Adipocyte (in vitro differentiated cells): Measurements from ENCODE around the gene TCF7L1.
A peak's percentile ranks its signal among the peaks of the same experiment; 100 is the strongest.

Source experiments
- DNase-seq: peaks from one replicate; pipeline ENCODE4 v3.0.0-alpha.2; 2015; ENCODE audit warnings: low read depth
- H3K27me3 ChIP-seq: replicated peaks from 2 replicates; pipeline ENCODE4 v1.7.0; 2013; ENCODE audit warnings: mild to moderate bottlenecking, low read length, moderate library complexity; ENCODE audit not compliant: control insufficient read depth, insufficient read depth
- H3K36me3 ChIP-seq: 2 replicates; pipeline ENCODE4 v1.7.0; 2013; ENCODE audit warnings: low read length, mild to moderate bottlenecking, moderate library complexity; ENCODE audit not compliant: control insufficient read depth, insufficient read depth, severe bottlenecking
- H3K4me1 ChIP-seq: 2 replicates; pipeline ENCODE4 v1.7.0; 2013; ENCODE audit warnings: mild to moderate bottlenecking, low read length, moderate library complexity; ENCODE audit not compliant: control insufficient read depth, insufficient read depth
- H3K4me3 ChIP-seq: 2 replicates; pipeline ENCODE4 v1.7.0; 2013; ENCODE audit warnings: mild to moderate bottlenecking, low read length, moderate library complexity
- H3K9ac ChIP-seq: 2 replicates; pipeline ENCODE4 v1.7.0; 2013; ENCODE audit warnings: mild to moderate bottlenecking, low read length, moderate library complexity
- H3K9me3 ChIP-seq: 2 replicates; pipeline ENCODE4 v1.7.0; 2013; ENCODE audit warnings: mild to moderate bottlenecking, low read length, moderate library complexity; ENCODE audit not compliant: control insufficient read depth

Gene TCF7L1

DNA sequence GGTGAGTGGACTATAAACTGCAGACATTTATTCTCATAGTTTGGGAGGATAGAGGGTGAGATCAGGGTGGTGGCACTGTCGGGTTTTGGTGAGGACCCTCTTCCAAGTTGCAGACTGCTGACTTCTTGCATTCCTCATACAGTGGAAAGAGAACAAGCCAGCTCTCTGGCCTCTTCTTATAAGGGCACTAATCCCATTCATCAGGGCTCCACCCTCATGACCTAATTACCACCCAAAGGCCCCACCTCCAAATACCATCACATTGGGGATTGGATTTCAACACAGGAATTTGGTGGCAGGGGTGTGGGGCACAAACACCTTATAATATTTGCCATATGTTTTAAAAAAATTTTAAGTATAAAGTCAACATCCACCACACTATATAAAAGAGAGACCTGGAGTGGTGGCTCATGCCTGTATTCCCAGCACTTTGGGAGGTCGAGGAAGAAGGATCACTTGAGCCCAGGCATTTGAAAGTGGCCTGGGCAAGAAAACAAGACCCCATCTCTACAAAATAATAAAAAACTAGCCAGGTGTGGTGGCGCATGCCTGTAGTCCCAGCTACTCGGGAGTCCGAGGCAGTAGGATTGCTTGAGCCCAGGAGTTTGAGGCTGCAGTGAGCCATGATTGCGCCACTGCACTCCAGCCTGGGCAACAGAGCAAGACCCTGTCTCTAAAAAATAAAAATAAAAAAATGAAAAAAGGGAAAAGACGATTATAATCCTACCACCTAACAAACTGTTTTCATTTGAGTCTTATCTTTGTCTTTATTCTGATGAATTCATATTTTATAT is 44.0 kb downstream of the TCF7L1 start:
- Histone ChIP-seq H3K9me3 (no peaks in the 10 kb centered on the region), H3K27me3 (no peaks in the 10 kb centered on the region), H3K4me3 (no peak overlapping the region), H3K36me3 (no peaks in the 10 kb centered on the region), H3K4me1 (peaks cover 25% of the 10 kb centered on the region), H3K9ac (no peak overlapping the region)
- DNase-seq, result no peak

DNA sequence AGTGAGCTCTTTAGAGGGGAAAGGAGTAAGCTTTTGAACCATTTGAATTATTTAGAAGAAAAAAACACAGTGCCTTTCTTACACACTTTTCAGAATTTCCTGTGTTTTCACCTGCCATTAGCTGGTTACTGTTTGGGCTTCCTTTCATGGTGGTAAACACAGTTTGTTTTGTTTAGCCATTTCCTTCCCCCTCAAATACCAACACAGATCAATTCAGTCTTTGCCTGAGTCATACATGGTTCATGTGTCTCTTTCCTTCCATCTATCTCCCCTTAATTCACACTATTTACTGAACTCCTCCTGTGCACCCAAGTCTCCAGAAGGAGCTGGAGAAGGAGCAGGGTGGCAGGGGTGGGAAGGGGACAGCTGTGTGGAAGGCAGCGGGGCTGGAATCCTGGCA is 45.0 kb downstream of the TCF7L1 start:
- H3K36me3 ChIP-seq, result no peaks in the 10 kb centered on the region
- DNase-seq, result no peak
- H3K4me1 ChIP-seq, result peaks cover 26% of the 10 kb centered on the region

DNA sequence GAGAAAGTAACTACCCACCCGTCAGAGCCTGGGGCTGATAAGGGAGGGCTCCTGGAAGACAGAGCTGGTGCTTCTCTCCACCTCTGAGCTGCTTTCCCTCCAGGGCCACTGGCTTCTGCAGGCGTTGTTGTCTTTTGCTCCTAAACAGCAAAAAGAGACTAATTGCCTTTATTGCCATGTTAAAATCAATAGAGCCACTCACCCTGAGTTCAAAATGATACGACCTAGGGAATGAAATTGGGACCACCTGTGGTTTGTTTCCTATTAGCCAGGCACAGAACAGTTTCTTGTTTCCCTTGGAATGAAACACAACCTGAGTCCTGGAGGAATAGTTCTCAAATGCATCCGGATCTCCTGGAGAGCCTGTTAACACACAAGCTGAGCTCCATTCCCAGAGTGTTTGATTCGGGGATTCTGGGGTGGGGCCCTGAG is 45.8 kb downstream of the TCF7L1 start:
- H3K9me3 ChIP-seq, result no peaks in the 10 kb centered on the region
- H3K9ac ChIP-seq, result no peak overlapping the region
- peaks cover 32% of the 10 kb centered on the region for H3K4me1 ChIP-seq
- no peaks in the 10 kb centered on the region for H3K27me3 ChIP-seq
- no peak overlapping the region for H3K4me3 ChIP-seq
- no peak for DNase-seq
- H3K36me3 ChIP-seq, result no peaks in the 10 kb centered on the region

More for the DNA sequence above, 45.0 kb downstream of the TCF7L1 start:
- H3K9me3 ChIP-seq, result no peaks in the 10 kb centered on the region
- no peak overlapping the region for H3K4me3 ChIP-seq
- no peaks in the 10 kb centered on the region for H3K27me3 ChIP-seq
- no peak overlapping the region for H3K9ac ChIP-seq

- Histone ChIP-seq H3K4me3 (no peak overlapping the region), H3K9me3 (no peaks in the 10 kb centered on the region), H3K9ac (no peak overlapping the region), H3K4me1 (peaks cover 27% of the 10 kb centered on the region), H3K27me3 (no peaks in the 10 kb centered on the region), H3K36me3 (no peaks in the 10 kb centered on the region)
- peak; percentile 15 for DNase-seq
These were observed 46.3 kb downstream of the TCF7L1 start for GRCh38 chr2:85179541-85179940.

- H3K9me3 ChIP-seq, result no peaks in the 10 kb centered on the region
These were observed 47.3 kb downstream of the TCF7L1 start for GRCh38 chr2:85180322-85181133.

DNA sequence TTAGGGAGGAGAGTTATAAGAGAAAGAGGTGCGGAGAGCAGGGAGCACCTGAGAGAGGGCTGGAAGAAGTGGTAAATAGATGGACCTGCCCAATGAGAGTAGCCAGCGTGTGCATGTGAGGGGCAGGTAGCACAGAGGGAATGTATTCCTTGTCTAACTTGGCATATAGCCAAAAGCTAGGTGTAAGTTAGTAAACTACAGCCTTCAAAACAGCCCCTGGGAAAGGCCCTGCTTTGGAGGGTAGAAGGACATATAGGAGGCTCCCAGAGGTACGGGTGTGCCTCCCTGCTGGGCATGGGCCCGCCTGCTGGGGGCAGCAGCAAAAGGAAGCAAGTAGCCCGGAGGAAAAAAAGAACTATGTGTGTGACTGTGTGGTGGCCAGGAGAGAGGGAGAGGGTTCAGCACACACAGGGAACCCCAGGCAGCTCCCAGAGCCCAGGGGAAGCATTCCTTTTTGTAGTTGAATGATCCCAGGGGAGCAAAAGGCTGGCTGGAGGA is 48.0 kb downstream of the TCF7L1 start:
- DNase-seq, result no peak
- no peaks in the 10 kb centered on the region for H3K27me3 ChIP-seq
- H3K4me1 ChIP-seq, result peaks cover 16% of the 10 kb centered on the region
- no peak overlapping the region for H3K4me3 ChIP-seq
- no peak overlapping the region for H3K9ac ChIP-seq
- H3K9me3 ChIP-seq, result no peaks in the 10 kb centered on the region
- H3K36me3 ChIP-seq, result no peaks in the 10 kb centered on the region

More at GRCh38 chr2:85180322-85181133, 47.3 kb downstream of the TCF7L1 start:
- no peak for DNase-seq
- Histone ChIP-seq H3K4me1 (peaks cover 23% of the 10 kb centered on the region), H3K9ac (no peak overlapping the region), H3K27me3 (no peaks in the 10 kb centered on the region), H3K4me3 (no peak overlapping the region), H3K36me3 (no peaks in the 10 kb centered on the region)

DNA sequence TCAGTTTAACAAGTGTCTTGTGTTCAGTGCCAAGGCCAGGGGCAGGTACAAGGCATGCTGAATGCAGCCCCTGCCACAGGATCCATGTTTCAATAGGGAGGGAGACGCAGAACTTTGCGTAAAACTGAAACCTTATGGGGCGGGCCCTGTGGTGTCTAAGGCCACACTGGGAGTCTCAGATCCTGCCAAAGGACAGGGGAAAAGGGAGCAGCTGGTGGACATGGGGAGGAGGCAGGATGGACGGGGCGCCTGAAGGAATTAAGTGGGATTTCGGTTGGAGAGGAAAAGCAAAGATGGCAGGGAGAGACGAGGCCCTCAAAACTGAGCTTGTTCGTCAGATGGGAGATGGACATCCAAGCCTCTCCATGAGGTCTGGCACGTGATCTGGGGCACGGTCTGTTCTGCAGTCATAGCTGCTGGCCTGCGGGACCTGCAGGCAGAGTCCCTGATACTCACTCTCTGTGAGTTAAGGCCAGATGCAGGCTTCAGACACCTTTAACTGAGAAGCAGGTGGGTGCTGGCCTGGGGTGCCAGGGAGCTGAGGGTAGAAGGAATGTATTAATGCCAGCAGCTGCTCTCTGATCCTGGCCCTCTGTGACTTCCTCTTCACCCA is 48.8 kb downstream of the TCF7L1 start:
- no peak overlapping the region for H3K4me3 ChIP-seq
- no peak for DNase-seq
- peaks cover 15% of the 10 kb centered on the region for H3K4me1 ChIP-seq
- no peaks in the 10 kb centered on the region for H3K36me3 ChIP-seq
- no peak overlapping the region for H3K9ac ChIP-seq
- no peaks in the 10 kb centered on the region for H3K27me3 ChIP-seq
- no peaks in the 10 kb centered on the region for H3K9me3 ChIP-seq

- no peak overlapping the region for H3K9ac ChIP-seq
- H3K4me3 ChIP-seq, result no peak overlapping the region
- no peaks in the 10 kb centered on the region for H3K9me3 ChIP-seq
- DNase-seq, result no peak
- H3K36me3 ChIP-seq, result no peaks in the 10 kb centered on the region
- H3K4me1 ChIP-seq, result peaks cover 15% of the 10 kb centered on the region
- no peaks in the 10 kb centered on the region for H3K27me3 ChIP-seq
These were observed 49.9 kb downstream of the TCF7L1 start for GRCh38 chr2:85183076-85183475.

DNA sequence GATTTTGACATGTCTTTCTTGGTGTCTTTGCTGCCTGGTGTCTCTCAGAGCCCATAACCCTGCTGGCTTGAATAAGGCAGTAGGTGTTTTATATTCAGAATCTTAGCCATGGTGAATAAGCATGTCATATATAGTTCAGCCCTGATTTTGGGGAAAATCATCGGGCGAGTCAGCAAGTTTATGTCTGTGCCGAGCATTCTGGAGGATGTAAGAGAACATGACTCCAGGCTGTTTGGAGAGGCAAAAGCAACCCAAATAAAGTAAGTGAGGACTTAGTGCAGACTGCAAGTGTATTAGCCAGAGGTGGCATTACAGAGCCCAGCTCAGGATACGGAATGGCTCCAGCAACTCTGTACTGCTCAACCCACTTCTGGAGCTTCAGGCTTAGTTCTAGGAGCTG is 50.3 kb downstream of the TCF7L1 start:
- H3K27me3 ChIP-seq, result no peaks in the 10 kb centered on the region
- H3K36me3 ChIP-seq, result no peaks in the 10 kb centered on the region

GRCh38 chr2:85184231-85184630 is 51.0 kb downstream of the TCF7L1 start:
- no peak overlapping the region for H3K4me3 ChIP-seq
- H3K4me1 ChIP-seq, result peaks cover 15% of the 10 kb centered on the region
- no peaks in the 10 kb centered on the region for H3K9me3 ChIP-seq
- no peaks in the 10 kb centered on the region for H3K36me3 ChIP-seq
- no peaks in the 10 kb centered on the region for H3K27me3 ChIP-seq
- no peak overlapping the region for H3K9ac ChIP-seq
- DNase-seq, result no peak

More for the DNA sequence above, 50.3 kb downstream of the TCF7L1 start:
- H3K9ac ChIP-seq, result no peak overlapping the region
- H3K4me1 ChIP-seq, result peaks cover 15% of the 10 kb centered on the region
- no peak overlapping the region for H3K4me3 ChIP-seq
- H3K9me3 ChIP-seq, result no peaks in the 10 kb centered on the region
- DNase-seq, result peak; percentile 59

GRCh38 chr2:85184990-85185389 is 51.8 kb downstream of the TCF7L1 start:
- no peaks in the 10 kb centered on the region for H3K9me3 ChIP-seq
- H3K9ac ChIP-seq, result no peak overlapping the region
- DNase-seq, result no peak
- no peaks in the 10 kb centered on the region for H3K27me3 ChIP-seq
- H3K4me3 ChIP-seq, result no peak overlapping the region
- no peaks in the 10 kb centered on the region for H3K36me3 ChIP-seq
- peaks cover 15% of the 10 kb centered on the region for H3K4me1 ChIP-seq
